CD4-positive, alpha-beta T cell treated with Interleukin-21 for 1 hour (primary cell): ENCODE data around the gene NLRP1.

Source experiments
- DNase-seq: peaks from one replicate; pipeline ENCODE4 v3.0.0-alpha.2; 2020

NLRP1 gene

DNA sequence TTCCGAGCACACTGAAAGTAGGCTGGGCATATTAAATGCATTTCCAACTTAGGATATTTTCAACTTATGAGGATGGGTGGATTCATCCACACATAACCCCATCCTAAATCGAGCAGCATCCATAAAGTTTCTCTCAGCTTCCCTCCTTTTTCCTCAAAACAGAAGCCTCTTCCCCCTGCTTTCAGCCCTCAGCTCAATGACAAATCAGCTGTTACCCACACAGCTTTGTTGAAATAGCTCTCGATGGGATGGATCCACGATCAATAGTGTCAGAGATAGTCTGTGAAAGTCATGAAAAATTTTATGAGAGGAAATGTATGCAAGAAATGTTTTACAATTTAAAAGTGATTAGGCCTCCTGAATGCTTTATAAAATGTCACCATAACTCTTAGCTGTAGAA is 118.0 kb downstream of the NLRP1 start:
- no peak for DNase-seq

GRCh38 chr17:5464717-5465507 is 119.4 kb downstream of the NLRP1 start:
- no peak for DNase-seq
